Keratinocyte (primary cell): ENCODE results near the gene WASHC4. TPM values are rescaled to one million over a fixed set of nuclear protein-coding genes. Genes with fewer than 3 reads are reported as not detected.

Experiments used
- DNase-seq: peaks from one replicate; pipeline ENCODE4 v3.0.0-alpha.2; 2011; ENCODE audit warnings: low read depth, missing footprints, low spot score
- FAIRE-seq: peaks from 2 replicates; lab custom pipeline; 2011; peaks lifted over from hg19 to GRCh38; lab: Jason Lieb, UNC
- H2AFZ ChIP-seq: 2 replicates; pipeline ENCODE4 v1.6.0; 2012; ENCODE audit warnings: low read length, control low read depth, inconsistent platforms; ENCODE audit not compliant: control insufficient read depth
- H3K27ac ChIP-seq: 2 replicates; pipeline ENCODE4 v1.5.1; 2011; ENCODE audit warnings: low read length; ENCODE audit not compliant: control insufficient read depth, insufficient read depth
- H3K27me3 ChIP-seq: 3 replicates; pipeline ENCODE4 v1.6.0; 2011; ENCODE audit warnings: low read length; ENCODE audit not compliant: control insufficient read depth, insufficient read depth; ENCODE audit errors: extremely low read depth
- H3K36me3 ChIP-seq, 2 experiments: 2 replicates in 1 of 2; 3 replicates in 1 of 2; pipeline ENCODE4 v1.5.1; 2011; ENCODE audit warnings: low read length in 2 of 2, mild to moderate bottlenecking in 1 of 2; ENCODE audit not compliant: control insufficient read depth in 2 of 2, insufficient read depth in 2 of 2; ENCODE audit errors: extremely low read depth in 1 of 2
- H3K4me1 ChIP-seq: 3 replicates; pipeline ENCODE4 v1.5.1; 2011; ENCODE audit warnings: low read length; ENCODE audit not compliant: control insufficient read depth, insufficient read depth; ENCODE audit errors: extremely low read depth
- H3K4me2 ChIP-seq: 3 replicates; pipeline ENCODE4 v1.6.0; 2011; ENCODE audit warnings: low read depth, low read length; ENCODE audit not compliant: control insufficient read depth, insufficient read depth; ENCODE audit errors: extremely low read depth
- H3K4me3 ChIP-seq, 3 experiments: fragments of 200-600 bp in 1 of 3; sonication (generic) in 1 of 3; 2 replicates in 2 of 3; 3 replicates in 1 of 3; pipeline ENCODE4 v1.5.1; 2011 to 2016; ENCODE audit warnings: low read length in 3 of 3, mild to moderate bottlenecking in 3 of 3, control low read depth in 2 of 3, inconsistent platforms in 1 of 3, low read depth in 1 of 3, mixed read lengths in 1 of 3, mixed run types in 1 of 3, moderate library complexity in 1 of 3; ENCODE audit not compliant: control insufficient read depth in 2 of 3, insufficient read depth in 2 of 3; ENCODE audit errors: extremely low read depth in 1 of 3
- H3K79me2 ChIP-seq: 2 replicates; pipeline ENCODE4 v1.6.0; 2012; ENCODE audit warnings: low read length; ENCODE audit not compliant: control insufficient read depth, insufficient read depth
- H3K9ac ChIP-seq: 3 replicates; pipeline ENCODE4 v1.6.0; 2011; ENCODE audit warnings: low read length; ENCODE audit not compliant: control insufficient read depth, insufficient read depth; ENCODE audit errors: extremely low read depth
- H3K9me1 ChIP-seq: 3 replicates; pipeline ENCODE4 v1.6.0; 2011; ENCODE audit warnings: low read length; ENCODE audit not compliant: control insufficient read depth, insufficient read depth; ENCODE audit errors: extremely low read depth
- H3K9me3 ChIP-seq: 2 replicates; pipeline ENCODE4 v1.5.1; 2012; ENCODE audit warnings: low read depth, low read length; ENCODE audit not compliant: control insufficient read depth
- H4K20me1 ChIP-seq: 3 replicates; pipeline ENCODE4 v1.6.0; 2011; ENCODE audit warnings: low read length; ENCODE audit not compliant: control insufficient read depth, insufficient read depth; ENCODE audit errors: extremely low read depth
- EZH2 ChIP-seq: IDR thresholded peaks from one replicate; pipeline ENCODE4 v1.6.1; 2012; ENCODE audit warnings: inconsistent platforms, mild to moderate bottlenecking, low read length, moderate library complexity
- dilution Hi-C: fragments of 300-500 bp; cut with MboI; formaldehyde crosslinking; loops from one replicate; pipeline ENCODE4 v1.7.0; 2020; ENCODE audit warnings: low sequenced_read_pairs; ENCODE audit not compliant: extremely low pct_ligation_motif_present
- polyA plus RNA-seq, 5 experiments: library from polyadenylated mRNA; depleted of rRNA in 3 of 5; stranded (reverse) in 3 of 5; stranded (forward) in 1 of 5; unstranded in 1 of 5; fragments of >200 nt; gene quantifications; 1 replicate in 1 of 5; 2 replicates in 3 of 5; 3 replicates in 1 of 5; pipeline versions ENCODE4 v1.2.1 to v1.2.3, GENCODE V29; 2011 to 2012; ENCODE audit warnings: missing spikeins in 2 of 5, low read depth in 1 of 5, low replicate concordance in 1 of 5
- TF ChIP-seq, protein P1 (sequence below), 3 experiments: IDR thresholded peaks in 1 of 3; conservative IDR thresholded peaks in 1 of 3; optimal IDR thresholded peaks in 1 of 3; 2 replicates in 2 of 3; 3 replicates in 1 of 3; pipeline versions ENCODE3 to v1.5.1; 2011; ENCODE audit warnings: low read length in 3 of 3, mild to moderate bottlenecking in 3 of 3, moderate library complexity in 2 of 3, control low read depth in 1 of 3, inconsistent platforms in 1 of 3; ENCODE audit not compliant: insufficient read depth in 2 of 3; ENCODE audit errors: extremely low read depth in 1 of 3

The WASHC4 gene
- polyA plus RNA-seq, 1 donor (not counting 4 experiments of a cell fraction or from before 2014, with no cell fraction given): 58.1 TPM

DNA sequence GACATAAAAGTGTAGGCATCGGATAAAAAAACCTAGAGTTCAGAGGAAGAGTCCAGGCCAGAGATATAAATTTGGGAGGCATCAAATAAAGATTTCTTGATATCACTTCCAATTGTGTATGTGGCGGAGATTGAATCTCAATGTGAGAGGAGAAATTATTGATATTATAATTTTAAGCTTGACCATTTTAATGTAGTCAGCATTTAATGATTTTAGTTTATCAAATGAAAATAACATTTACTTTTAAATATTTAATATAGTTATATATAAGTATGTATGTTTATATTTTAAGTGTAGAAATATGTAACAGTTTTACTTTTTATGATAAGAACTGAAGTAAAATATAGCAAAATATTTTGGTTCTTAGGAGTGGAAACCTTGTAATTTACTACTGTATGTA, 48.7 kb downstream of the WASHC4 start:
- Histone ChIP-seq H3K9ac (no peak overlapping the region), H3K27me3 (no peaks in the 10 kb centered on the region), H3K4me2 (no peak overlapping the region), H2AFZ (no peak overlapping the region), H3K4me3 (no peak overlapping the region), H3K79me2 (no peaks in the 10 kb centered on the region), H3K9me3 (no peaks in the 10 kb centered on the region), H3K4me1 (no peaks in the 10 kb centered on the region), H3K27ac (no peak overlapping the region), H3K36me3 (peaks cover 14 to 19% of the 10 kb centered on the region in 2 experiments), H4K20me1 (no peaks in the 10 kb centered on the region), H3K9me1 (no peaks in the 10 kb centered on the region)
- no peak for TF ChIP-seq EZH2
- TF ChIP-seq, protein P1, sequence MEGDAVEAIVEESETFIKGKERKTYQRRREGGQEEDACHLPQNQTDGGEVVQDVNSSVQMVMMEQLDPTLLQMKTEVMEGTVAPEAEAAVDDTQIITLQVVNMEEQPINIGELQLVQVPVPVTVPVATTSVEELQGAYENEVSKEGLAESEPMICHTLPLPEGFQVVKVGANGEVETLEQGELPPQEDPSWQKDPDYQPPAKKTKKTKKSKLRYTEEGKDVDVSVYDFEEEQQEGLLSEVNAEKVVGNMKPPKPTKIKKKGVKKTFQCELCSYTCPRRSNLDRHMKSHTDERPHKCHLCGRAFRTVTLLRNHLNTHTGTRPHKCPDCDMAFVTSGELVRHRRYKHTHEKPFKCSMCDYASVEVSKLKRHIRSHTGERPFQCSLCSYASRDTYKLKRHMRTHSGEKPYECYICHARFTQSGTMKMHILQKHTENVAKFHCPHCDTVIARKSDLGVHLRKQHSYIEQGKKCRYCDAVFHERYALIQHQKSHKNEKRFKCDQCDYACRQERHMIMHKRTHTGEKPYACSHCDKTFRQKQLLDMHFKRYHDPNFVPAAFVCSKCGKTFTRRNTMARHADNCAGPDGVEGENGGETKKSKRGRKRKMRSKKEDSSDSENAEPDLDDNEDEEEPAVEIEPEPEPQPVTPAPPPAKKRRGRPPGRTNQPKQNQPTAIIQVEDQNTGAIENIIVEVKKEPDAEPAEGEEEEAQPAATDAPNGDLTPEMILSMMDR (optimal IDR thresholded peaks at IDR 0.05 in 1 of 3, IDR thresholded peaks at IDR 0.05 in 1 of 3, conservative IDR thresholded peaks at IDR 0.05 in 1 of 3; ENCODE audit: extremely low read depth in 1 of 3, insufficient read depth in 2 of 3, low read length in 3 of 3): no peak
- dilution Hi-C loops: no loop called here
- FAIRE-seq: no peak
- no peak for DNase-seq

DNA sequence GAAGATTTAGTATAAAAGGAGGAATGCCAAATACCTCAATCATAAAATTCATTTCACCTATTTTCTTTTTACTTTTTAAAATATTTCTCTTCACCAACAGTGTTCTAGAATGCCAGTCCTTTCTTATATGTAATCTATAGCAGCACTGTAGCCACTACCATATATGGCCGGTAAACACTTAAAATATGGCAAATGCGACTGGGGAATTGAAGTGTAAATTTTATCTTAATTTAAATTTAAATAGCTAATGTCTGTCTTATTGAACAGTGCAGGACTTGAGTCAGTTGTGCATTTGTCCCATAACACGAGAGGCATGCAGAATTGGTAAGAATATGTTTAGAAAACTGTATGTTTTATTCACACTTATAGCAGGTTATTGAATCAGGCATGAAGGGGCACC, 50.1 kb downstream of the WASHC4 start:
- Histone ChIP-seq H3K9me3 (no peaks in the 10 kb centered on the region), H3K9me1 (no peaks in the 10 kb centered on the region), H3K4me2 (no peak overlapping the region), H3K36me3 (peaks cover 15 to 18% of the 10 kb centered on the region in 2 experiments), H3K27me3 (no peaks in the 10 kb centered on the region), H3K9ac (no peak overlapping the region), H3K27ac (no peak overlapping the region), H4K20me1 (no peaks in the 10 kb centered on the region), H3K79me2 (no peaks in the 10 kb centered on the region), H2AFZ (no peak overlapping the region), H3K4me1 (no peaks in the 10 kb centered on the region), H3K4me3 (no peak overlapping the region)
- FAIRE-seq (no peak), DNase-seq (no peak)
- no peak for TF ChIP-seq EZH2
- TF ChIP-seq, protein P1 (optimal IDR thresholded peaks at IDR 0.05 in 1 of 3, IDR thresholded peaks at IDR 0.05 in 1 of 3, conservative IDR thresholded peaks at IDR 0.05 in 1 of 3; ENCODE audit: extremely low read depth in 1 of 3, insufficient read depth in 2 of 3, low read length in 3 of 3): no peak
- dilution Hi-C loops: no loop called here
